Ovary (tissue), 9 donors: ENCODE data around the gene INPP5E. TPM values are rescaled to one million over a fixed set of nuclear protein-coding genes. Genes with fewer than 3 reads are reported as not detected.

ENCODE experiments used
- DNase-seq, 5 donors: peaks; one replicate each; pipeline ENCODE4 v3.0.0-alpha.2; 2019 to 2020
- H3K27ac ChIP-seq, 2 donors: fragments of 200-600 bp; one replicate each; pipeline versions ENCODE4 v1.5.1 to v1.8.0; 2019 to 2022
- H3K27me3 ChIP-seq: fragments of 200-600 bp; one replicate; pipeline ENCODE4 v1.8.0; 2022
- H3K36me3 ChIP-seq: fragments of 200-600 bp; sonication (generic); one replicate; pipeline ENCODE4 v1.5.1; 2019
- H3K4me1 ChIP-seq: one replicate; pipeline ENCODE4 v1.8.1; 2013; ENCODE audit warnings: mild to moderate bottlenecking, moderate library complexity; ENCODE audit not compliant: insufficient read depth
- H3K4me3 ChIP-seq: fragments of 200-600 bp; sonication (generic); one replicate; pipeline ENCODE4 v1.5.1; 2017
- H3K9me3 ChIP-seq, 2 donors: fragments of 200-600 bp in 1 of 2; sonication (generic) in 1 of 2; one replicate each; pipeline versions ENCODE4 v1.5.1 to v1.8.1; 2013 to 2019; ENCODE audit warnings: mild to moderate bottlenecking in 1 of 2, moderate library complexity in 1 of 2
- CTCF ChIP-seq, 3 donors: fragments of 450-650 bp in 2 of 3; fragments of 200-600 bp in 1 of 3; IDR thresholded peaks; one replicate each; pipeline versions ENCODE4 v1.5.1 to v1.8.0; 2016 to 2022; ENCODE audit warnings: antibody characterized with exemption in 3 of 3, mild to moderate bottlenecking in 1 of 3
- EP300 ChIP-seq: sonication (generic); formaldehyde crosslinking; IDR thresholded peaks from one replicate; pipeline ENCODE4 v1.6.1; 2017; ENCODE audit warnings: antibody characterized with exemption
- POLR2A ChIP-seq: fragments of 450-650 bp; IDR thresholded peaks from one replicate; pipeline ENCODE4 v1.6.1; 2017; ENCODE audit warnings: antibody characterized with exemption, mild to moderate bottlenecking, moderate library complexity
- WGBS, 3 donors: extraction: QIAGEN DNeasy Blood & Tissue Kit in 1 of 3; methylation state at CpG; one replicate each; pipeline versions ENCODE4 v1.1.5 to v1.1.7; 2013 to 2017; 5-methylcytosine and 5-hydroxymethylcytosine counted together
- intact Hi-C, 4 donors: fragments of 100-400 bp; cut with DNase I; formaldehyde crosslinking; loops; one replicate each; pipeline versions ENCODE4 v1.11.0 to v1.15.1; 2022 to 2023
- polyA plus RNA-seq, 2 donors: library from polyadenylated mRNA; stranded (reverse); fragments of 200-250 nt in 1 of 2; fragments of 350-450 nt in 1 of 2; fragmentation: Illumina TruSeq in 1 of 2; extraction: RNeasy Lipid Tissue Mini Kit (QIAGEN cat#74804) in 1 of 2; gene quantifications; one replicate each; pipeline ENCODE4 v1.2.3, GENCODE V29; 2013 to 2014
- total RNA-seq, 7 donors: library from RNA; depleted of rRNA in 2 of 7; stranded (reverse); fragments of >200 nt in 2 of 7; fragmentation: NEBNext Ultra II Directional in 3 of 7; extraction: Animal tissue kit (Norgen Biotek cat#: 25700) in 3 of 7; gene quantifications; one replicate each; pipeline versions ENCODE4 v1.1.0 to v1.2.4, GENCODE V29; 2016 to 2023
- donor health status: DM: no; HTN: no; CAD: no; lungs with moderate emphysema.
- donor health status: DM: no; HTN: no; CAD: no.
- donor health status: Bipolar disorder and iron deficiency.
- donor health status: DM: yes; HTN: yes; CAD: no.
- donor health status: DM: no; HTN: no; CAD: no.
- donor health status: DM: yes; HTN: yes; CAD: no.

Gene INPP5E
- total and polyA plus RNA-seq, 9 donors: 3.4 to 18.5 (median 15.0) TPM

- TF ChIP-seq POLR2A (no peak), CTCF (IDR thresholded peaks at IDR 0.05) (no peak), EP300 (no peak)
- Histone ChIP-seq H3K4me3 (no peak overlapping the region), H3K4me1 (no peaks in the 10 kb centered on the region), H3K27me3 (no peaks in the 10 kb centered on the region), H3K27ac (no peak overlapping the region), H3K9me3 (no peaks in the 10 kb centered on the region), H3K36me3 (no peaks in the 10 kb centered on the region)
- WGBS, 3 donors: 87 to 88% (median 87%) methylated on average over 6 of the region's 6 CpGs
- intact Hi-C loops: no loop called here
- DNase-seq: no peak
Measured at GRCh38 chr9:136464241-136464640, 24.6 kb upstream of the INPP5E start.

GRCh38 chr9:136463578-136463977 is 23.9 kb upstream of the INPP5E start:
- TF ChIP-seq POLR2A (no peak), CTCF (IDR thresholded peaks at IDR 0.05) (no peak), EP300 (no peak)
- no peak for DNase-seq
- 88 to 91% (median 91%) methylated on average over 14 of the region's 14 CpGs for WGBS, 3 donors
- intact Hi-C loops: no loop called here
- Histone ChIP-seq H3K4me3 (no peak overlapping the region), H3K9me3 (no peaks in the 10 kb centered on the region), H3K36me3 (no peaks in the 10 kb centered on the region), H3K27ac (no peak overlapping the region), H3K4me1 (no peaks in the 10 kb centered on the region), H3K27me3 (no peaks in the 10 kb centered on the region)

- H3K4me3 ChIP-seq: no peak overlapping the region
- H3K4me1 ChIP-seq: no peaks in the 10 kb centered on the region
- no peak for DNase-seq
- no peaks in the 10 kb centered on the region for H3K9me3 ChIP-seq
- intact Hi-C loops: no loop called here
- H3K27ac ChIP-seq: no peak overlapping the region
- H3K27me3 ChIP-seq: no peaks in the 10 kb centered on the region
- 87 to 91% (median 89%) methylated on average over 17 of the region's 17 CpGs for WGBS, 3 donors
- no peaks in the 10 kb centered on the region for H3K36me3 ChIP-seq
- TF ChIP-seq POLR2A (no peak), EP300 (no peak), CTCF (IDR thresholded peaks at IDR 0.05) (no peak)
Measured at GRCh38 chr9:136462664-136463063, 23.0 kb upstream of the INPP5E start.

- H3K27me3 ChIP-seq: no peaks in the 10 kb centered on the region
- H3K4me1 ChIP-seq: no peaks in the 10 kb centered on the region
- intact Hi-C loops: no loop called here
- TF ChIP-seq EP300 (no peak), POLR2A (no peak), CTCF (IDR thresholded peaks at IDR 0.05) (no peak)
- WGBS, 3 donors: 92 to 94% (median 94%) methylated on average over 23 of the region's 23 CpGs
- DNase-seq: no peak
- no peaks in the 10 kb centered on the region for H3K36me3 ChIP-seq
- H3K9me3 ChIP-seq: no peaks in the 10 kb centered on the region
- no peak overlapping the region for H3K27ac ChIP-seq
- no peak overlapping the region for H3K4me3 ChIP-seq
Measured at GRCh38 chr9:136460772-136461325, 21.2 kb upstream of the INPP5E start.
